ENCODE data around the gene DAB1. TPM values are rescaled to one million over a fixed set of nuclear protein-coding genes. Genes with fewer than 3 reads are reported as not detected.

The DAB1 gene
- total RNA-seq, 3 donors from 2014 or later (not counting 1 experiment from before 2014, with no cell fraction given): 0.41 TPM; not detected in 2

GRCh38 chr1:57378534-57378933, 45.3 kb downstream of the DAB1 start:
- Histone ChIP-seq H3K27ac (ENCODE audit: low read length) (no peak overlapping the region), H3K4me1 (ENCODE audit: control insufficient read depth, insufficient read depth, low read length) (no peaks in the 10 kb centered on the region), H3K4me3 (ENCODE audit: low read length) (no peak overlapping the region), H3K27me3 (ENCODE audit: control insufficient read depth, insufficient read depth, low read length) (no peaks in the 10 kb centered on the region), H3K36me3 (ENCODE audit: control insufficient read depth, insufficient read depth, low read length) (no peaks in the 10 kb centered on the region), H3K9me3 (ENCODE audit: control insufficient read depth, insufficient read depth, low read length) (no peaks in the 10 kb centered on the region)
- Mint-ChIP-seq H3K36me3 (no peaks in the 10 kb centered on the region), H3K4me1 (no peaks in the 10 kb centered on the region), H3K27ac (no peak overlapping the region), H3K27me3 (ENCODE audit: low read depth in 2 of 2) (peaks cover 0 to 7% of the 10 kb centered on the region in 2 donors), H3K4me3 (no peak overlapping the region), H3K9me3 (no peaks in the 10 kb centered on the region)
- intact Hi-C loops (cut with micrococcal nuclease): no loop called here
- WGBS (ENCODE audit: insufficient coverage): 83% methylated on average over 1 of the region's 2 CpGs
- DNase-seq (no peak), ATAC-seq (no peak)
- TF ChIP-seq, protein P1, sequence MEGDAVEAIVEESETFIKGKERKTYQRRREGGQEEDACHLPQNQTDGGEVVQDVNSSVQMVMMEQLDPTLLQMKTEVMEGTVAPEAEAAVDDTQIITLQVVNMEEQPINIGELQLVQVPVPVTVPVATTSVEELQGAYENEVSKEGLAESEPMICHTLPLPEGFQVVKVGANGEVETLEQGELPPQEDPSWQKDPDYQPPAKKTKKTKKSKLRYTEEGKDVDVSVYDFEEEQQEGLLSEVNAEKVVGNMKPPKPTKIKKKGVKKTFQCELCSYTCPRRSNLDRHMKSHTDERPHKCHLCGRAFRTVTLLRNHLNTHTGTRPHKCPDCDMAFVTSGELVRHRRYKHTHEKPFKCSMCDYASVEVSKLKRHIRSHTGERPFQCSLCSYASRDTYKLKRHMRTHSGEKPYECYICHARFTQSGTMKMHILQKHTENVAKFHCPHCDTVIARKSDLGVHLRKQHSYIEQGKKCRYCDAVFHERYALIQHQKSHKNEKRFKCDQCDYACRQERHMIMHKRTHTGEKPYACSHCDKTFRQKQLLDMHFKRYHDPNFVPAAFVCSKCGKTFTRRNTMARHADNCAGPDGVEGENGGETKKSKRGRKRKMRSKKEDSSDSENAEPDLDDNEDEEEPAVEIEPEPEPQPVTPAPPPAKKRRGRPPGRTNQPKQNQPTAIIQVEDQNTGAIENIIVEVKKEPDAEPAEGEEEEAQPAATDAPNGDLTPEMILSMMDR (IDR thresholded peaks at IDR 0.05): no peak

GRCh38 chr1:57377339-57378139, 46.3 kb downstream of the DAB1 start:
- Mint-ChIP-seq H3K27ac (no peak overlapping the region), H3K27me3 (ENCODE audit: low read depth in 2 of 2) (peaks cover 3 to 7% of the 10 kb centered on the region in 2 donors), H3K36me3 (no peaks in the 10 kb centered on the region), H3K4me3 (no peak overlapping the region), H3K9me3 (no peaks in the 10 kb centered on the region), H3K4me1 (no peaks in the 10 kb centered on the region)
- Histone ChIP-seq H3K4me3 (ENCODE audit: low read length) (no peak overlapping the region), H3K27ac (ENCODE audit: low read length) (no peak overlapping the region), H3K4me1 (ENCODE audit: control insufficient read depth, insufficient read depth, low read length) (no peaks in the 10 kb centered on the region), H3K36me3 (ENCODE audit: control insufficient read depth, insufficient read depth, low read length) (no peaks in the 10 kb centered on the region), H3K9me3 (ENCODE audit: control insufficient read depth, insufficient read depth, low read length) (no peaks in the 10 kb centered on the region), H3K27me3 (ENCODE audit: control insufficient read depth, insufficient read depth, low read length) (no peaks in the 10 kb centered on the region)
- WGBS (ENCODE audit: insufficient coverage): 56% methylated on average over 3 of the region's 4 CpGs
- no peak for DNase-seq
- TF ChIP-seq, protein P1 (IDR thresholded peaks at IDR 0.05): no peak
- intact Hi-C loops (cut with micrococcal nuclease): no loop called here
- no peak for ATAC-seq

- no peaks in the 10 kb centered on the region for H3K9me3 Mint-ChIP-seq
- WGBS (ENCODE audit: insufficient coverage): 76% methylated on average over 1 of the region's 1 CpG
- TF ChIP-seq, protein P1 (IDR thresholded peaks at IDR 0.05): no peak
Measured at GRCh38 chr1:57376041-57376440, 47.8 kb downstream of the DAB1 start.

More at GRCh38 chr1:57376041-57376440, 47.8 kb downstream of the DAB1 start:
- no peaks in the 10 kb centered on the region for H3K9me3 ChIP-seq (ENCODE audit: control insufficient read depth, insufficient read depth, low read length)
- Mint-ChIP-seq H3K4me3 (no peak overlapping the region), H3K27ac (no peak overlapping the region), H3K27me3 (ENCODE audit: low read depth in 2 of 2) (peaks cover 3 to 7% of the 10 kb centered on the region in 2 donors), H3K4me1 (no peaks in the 10 kb centered on the region), H3K36me3 (no peaks in the 10 kb centered on the region)
- H3K4me1 ChIP-seq (ENCODE audit: control insufficient read depth, insufficient read depth, low read length): no peaks in the 10 kb centered on the region
- H3K27ac ChIP-seq (ENCODE audit: low read length): no peak overlapping the region
- DNase-seq (no peak), ATAC-seq (no peak)
- H3K4me3 ChIP-seq (ENCODE audit: low read length): no peak overlapping the region
- no peaks in the 10 kb centered on the region for H3K36me3 ChIP-seq (ENCODE audit: control insufficient read depth, insufficient read depth, low read length)
- intact Hi-C loops (cut with micrococcal nuclease): no loop called here
- H3K27me3 ChIP-seq (ENCODE audit: control insufficient read depth, insufficient read depth, low read length): no peaks in the 10 kb centered on the region

All from natural killer cell (primary cell).